CD4-positive, alpha-beta T cell treated with Interferon gamma for 1 hour (primary cell): ENCODE measurements around the gene CHKA.

Source experiments
- DNase-seq: peaks from one replicate; pipeline ENCODE4 v3.0.0-alpha.2; 2020

Gene CHKA

GRCh38 chr11:68142441-68143309 is 21.5 kb upstream of the CHKA start:
- no peak for DNase-seq

- DNase-seq: peak; percentile 13
These were observed 20.8 kb upstream of the CHKA start for GRCh38 chr11:68142028-68142412.

GRCh38 chr11:68141246-68142027 is 20.2 kb upstream of the CHKA start:
- no peak for DNase-seq

- DNase-seq: no peak
These were observed 19.5 kb upstream of the CHKA start for GRCh38 chr11:68140496-68141245.

DNA sequence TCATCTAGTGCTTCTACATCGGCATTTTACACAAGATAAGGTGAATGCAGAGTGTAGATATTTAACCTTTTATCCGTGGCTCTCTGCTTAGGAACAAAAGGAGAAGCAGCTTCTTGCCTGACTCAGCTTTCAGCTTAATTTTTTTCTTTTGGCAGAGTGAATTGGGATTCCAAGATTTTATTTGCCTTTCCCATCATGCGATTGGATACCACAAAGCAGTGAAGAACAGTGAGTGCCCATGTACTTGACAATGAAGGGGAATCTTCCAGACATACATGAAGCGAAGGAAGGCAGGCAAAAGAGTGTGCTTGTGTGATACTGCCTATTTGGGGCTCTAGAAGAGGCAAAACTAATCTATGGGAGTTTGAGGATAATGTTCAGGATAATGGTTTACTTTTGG is 17.0 kb upstream of the CHKA start:
- DNase-seq: no peak

GRCh38 chr11:68137833-68138232 is 16.6 kb upstream of the CHKA start:
- no peak for DNase-seq

DNA sequence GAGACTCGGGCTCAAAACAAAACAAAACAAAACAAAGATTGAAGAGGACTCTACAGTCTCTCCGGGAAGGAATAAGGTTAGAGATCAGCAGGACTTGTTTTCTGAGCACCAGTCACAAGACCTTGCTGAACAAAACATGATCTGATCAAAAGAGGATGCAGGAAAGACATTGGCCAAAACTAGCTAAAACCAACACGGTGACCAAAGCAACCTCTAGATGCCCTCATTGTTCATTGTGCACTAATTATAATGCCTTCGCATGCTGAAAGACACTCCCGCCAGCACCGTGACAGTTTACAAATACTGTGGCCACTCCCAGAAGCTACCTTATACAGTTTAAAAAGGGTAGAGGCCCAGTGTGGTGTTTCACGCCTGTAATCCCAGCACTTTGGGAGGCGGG is 15.7 kb upstream of the CHKA start:
- no peak for DNase-seq

DNA sequence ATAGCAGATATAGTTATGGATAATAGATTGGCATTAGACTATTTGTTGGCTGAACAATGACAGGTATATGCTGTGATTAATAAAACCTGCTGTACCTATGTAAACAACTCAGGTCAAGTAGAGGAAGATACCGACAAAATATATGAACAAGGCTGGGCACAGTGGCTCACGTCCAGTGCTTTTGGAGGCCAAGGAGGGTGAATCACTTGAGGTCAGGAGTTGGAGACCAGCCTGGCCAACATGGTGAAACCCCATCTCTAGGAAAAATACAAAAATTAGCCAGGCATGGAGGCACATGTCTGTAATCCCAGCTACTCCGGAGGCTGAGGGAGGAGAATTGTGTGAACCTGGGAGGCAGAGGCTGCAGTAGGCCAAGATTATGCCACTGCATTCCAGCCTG is 14.0 kb upstream of the CHKA start:
- DNase-seq: no peak

GRCh38 chr11:68133761-68134160 is 12.6 kb upstream of the CHKA start:
- DNase-seq: no peak

DNA sequence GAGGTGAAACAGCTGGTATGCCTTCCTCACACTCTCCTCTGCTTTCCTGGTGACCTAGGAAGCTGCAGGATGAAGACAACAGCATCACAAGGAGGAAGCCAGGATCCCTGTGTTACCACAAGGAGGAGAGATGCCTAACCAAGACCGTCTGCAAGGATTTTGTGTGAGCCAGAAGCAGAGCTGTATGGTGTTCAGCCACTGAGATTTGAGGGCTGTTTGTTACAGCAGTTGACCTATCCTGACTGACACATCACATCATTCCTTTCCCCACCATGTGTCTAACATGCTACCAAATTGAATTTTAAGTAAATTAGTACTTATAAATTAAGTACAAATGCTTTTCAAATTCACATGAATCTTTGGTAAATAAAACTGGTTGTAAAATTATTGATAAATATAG is 8.9 kb upstream of the CHKA start:
- DNase-seq: no peak

DNA sequence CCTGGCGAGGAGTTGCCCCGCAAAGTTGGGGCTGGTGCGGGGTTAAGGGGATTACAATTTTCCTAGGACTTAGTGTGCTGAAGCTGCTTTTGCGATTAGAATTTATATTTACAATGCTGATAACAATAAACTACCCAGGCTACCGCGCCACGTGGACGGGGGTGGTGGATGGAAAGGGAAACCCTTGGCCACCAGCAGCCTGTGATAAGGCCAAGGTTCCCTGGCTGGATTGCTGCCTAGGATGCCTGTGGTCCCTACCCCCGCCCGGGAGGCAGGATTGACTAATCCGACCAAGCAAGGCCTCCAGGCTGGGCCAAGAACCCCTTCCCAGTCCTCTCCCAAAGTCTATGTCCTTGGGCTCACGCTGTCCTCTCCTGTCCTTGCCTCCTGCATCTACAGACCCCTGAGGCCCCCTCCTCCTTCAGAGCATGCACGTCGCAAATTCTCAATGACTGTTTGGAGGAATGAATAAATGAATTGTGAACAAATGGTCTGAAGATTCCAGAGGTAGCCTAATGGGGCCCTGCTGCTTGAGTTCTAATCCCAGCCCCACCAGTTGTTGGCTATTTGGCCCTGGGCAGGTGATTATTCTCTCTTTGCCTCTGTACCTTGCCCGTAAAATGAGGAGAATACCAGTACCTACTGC is 7.6 kb upstream of the CHKA start:
- DNase-seq: no peak

GRCh38 chr11:68127714-68128681 is 6.8 kb upstream of the CHKA start:
- DNase-seq: no peak

DNA sequence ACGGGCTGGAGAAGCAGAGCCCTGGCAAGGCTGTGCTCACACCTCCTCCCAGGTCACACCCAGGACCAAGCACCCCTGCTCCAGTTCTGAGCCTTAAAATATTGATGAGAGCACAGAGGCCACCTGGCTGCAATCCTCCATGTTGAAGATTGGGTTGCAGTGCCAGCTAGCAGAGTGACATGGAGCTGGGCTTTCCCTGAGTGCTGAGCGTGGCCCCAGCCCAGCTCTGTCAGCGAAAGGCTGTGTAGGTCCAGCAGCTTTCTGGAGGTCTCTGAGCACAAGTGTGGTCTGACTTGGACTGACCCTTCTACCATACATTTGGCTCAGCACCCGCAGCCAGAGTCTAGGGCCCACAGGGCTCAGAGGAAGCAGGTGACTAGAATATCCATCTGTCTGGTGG is 4.0 kb upstream of the CHKA start:
- DNase-seq: no peak

DNA sequence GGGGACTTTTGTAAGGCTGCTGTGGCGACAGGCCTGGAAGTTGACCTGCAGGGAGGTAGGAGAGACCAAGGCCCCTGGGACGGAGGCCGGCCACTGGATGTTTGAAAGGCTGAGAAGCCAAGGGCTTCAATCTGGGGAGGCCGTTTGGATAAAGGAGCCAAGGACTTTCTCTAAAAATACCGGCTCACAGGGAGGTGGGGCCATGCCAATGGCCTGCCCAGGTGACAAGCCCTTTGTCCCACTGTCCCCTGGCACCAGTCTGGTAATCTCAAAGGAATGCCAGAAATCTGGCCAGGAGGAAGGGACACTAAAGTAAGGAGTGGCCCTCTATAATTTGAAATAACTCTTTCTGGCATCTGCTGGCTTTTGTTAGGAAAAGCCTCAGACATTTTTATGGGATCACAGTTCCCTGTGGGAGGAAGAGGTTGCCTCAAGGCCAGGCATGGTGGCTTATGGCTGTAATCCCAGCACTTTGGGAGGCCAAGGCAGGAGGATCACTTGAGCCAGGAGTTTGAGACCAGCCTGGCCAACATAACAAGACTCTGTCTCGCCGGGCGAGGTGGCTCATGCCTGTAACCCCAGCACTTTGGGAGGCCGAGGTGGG is 1.9 kb upstream of the CHKA start:
- DNase-seq: no peak

DNA sequence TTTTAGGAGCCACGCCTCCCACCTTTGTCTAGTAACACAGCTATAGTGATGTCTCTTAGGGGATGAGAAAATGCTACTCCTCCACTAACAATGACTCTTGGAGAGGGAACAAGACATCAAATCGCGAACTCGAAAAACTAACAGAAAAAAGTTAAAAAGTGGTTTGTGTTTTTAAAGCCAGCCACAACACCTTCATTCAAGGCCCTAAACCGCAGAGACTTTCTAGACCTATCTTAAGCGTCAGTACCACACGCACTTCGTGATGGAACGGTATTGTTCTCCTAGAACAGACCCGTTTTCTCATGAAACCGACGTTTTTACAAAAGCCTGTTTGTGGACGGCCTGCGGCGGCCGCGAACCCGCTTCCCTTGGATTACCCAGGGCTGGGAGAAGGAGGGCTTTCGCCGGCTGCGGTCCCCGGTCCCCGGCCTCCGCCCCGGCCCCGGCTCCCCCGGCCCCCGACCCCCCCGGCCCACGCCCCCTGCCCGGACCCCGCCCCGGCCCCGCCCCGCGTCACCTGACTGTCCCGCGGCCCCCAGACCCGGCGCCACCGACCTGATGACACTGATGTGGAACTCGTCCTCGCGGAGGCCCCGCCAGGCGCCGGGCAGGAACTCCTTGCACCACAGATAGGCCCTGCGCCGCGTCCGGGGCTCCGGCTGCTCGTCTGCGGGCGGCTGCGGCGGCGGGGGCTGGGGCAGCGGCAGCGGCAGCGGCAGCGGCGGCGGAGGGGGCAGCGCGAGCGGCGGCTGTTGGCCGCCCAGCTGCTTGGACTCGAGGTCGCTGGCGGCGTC is 718 bp downstream of the CHKA start:
- peak; percentile 54 for DNase-seq

DNA sequence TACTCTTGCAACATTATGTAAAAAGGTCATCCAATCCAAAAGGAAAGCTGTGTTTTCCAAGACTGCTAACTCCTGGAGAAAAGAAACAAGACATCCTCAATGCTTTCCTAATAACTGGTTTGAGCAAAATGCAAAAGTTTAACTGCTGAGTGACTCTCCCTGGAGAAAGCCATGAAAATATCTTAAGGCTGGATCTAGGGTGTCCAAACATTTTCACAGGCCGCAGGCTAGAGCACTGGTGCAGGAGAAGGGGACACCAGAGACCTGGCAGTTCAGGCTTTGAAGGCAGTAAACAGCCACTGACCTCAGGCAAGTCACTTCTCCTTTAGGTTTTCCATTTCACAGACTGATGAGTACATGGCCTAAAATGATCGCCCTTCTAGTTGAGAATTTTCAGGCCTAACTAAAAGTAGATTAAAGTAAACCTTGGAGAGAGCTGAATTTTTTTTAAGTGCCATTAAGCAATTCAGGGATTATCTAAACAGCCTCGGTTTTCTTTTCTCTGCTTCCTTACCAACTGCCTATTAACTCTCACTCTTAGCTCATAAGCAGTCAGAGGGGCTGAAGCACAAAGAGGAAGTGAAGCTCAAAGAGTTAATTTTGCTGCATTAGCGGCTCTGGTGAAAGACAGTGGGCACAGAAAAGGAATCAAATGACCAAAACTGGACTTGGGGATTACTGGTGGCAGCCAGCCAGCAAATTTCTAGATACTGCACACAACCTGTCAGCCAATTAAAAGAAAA is 2.3 kb downstream of the CHKA start:
- DNase-seq: no peak

GRCh38 chr11:68117853-68118470 is 3.2 kb downstream of the CHKA start:
- DNase-seq: no peak

DNA sequence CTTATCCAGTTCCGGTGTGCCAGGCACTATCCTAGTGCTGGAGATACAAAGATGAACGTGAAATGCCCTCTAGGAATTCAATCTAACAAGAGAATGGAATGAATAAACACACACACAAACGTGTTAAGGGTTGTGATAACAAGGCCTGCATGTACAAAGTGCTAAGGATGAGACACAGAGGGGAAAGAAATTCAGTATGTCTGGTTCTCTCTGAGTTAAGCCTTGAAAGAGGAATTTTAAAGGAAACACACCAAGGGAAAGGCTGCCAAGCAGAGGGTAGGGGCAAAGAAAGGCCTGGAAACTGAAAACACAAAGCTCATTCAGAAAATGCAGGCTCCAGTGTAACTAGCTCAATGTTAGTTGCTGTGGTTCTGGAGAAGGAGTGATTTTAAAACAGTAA is 4.2 kb downstream of the CHKA start:
- DNase-seq: no peak

DNA sequence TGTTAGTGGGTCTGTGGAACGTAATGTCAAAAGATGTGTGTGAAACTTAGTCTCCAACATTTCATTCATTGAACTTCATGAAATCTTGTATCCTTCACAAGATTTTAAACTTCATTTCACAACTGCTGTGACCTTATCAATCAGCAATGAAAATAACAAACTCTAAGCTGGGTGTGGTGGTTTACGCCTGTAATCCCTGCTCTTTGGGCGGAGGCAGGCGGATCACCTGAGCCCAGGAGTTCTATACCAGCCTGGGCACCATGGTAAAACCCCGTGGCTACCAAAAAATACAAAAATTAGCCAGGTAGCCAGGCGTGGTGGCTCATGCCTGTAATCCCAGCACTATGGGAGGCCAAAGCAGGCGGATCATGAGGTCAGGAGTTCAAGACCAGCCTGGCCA is 5.1 kb downstream of the CHKA start:
- DNase-seq: no peak
